ENCODE measurements around the gene RACGAP1.

RACGAP1 gene, protein sequence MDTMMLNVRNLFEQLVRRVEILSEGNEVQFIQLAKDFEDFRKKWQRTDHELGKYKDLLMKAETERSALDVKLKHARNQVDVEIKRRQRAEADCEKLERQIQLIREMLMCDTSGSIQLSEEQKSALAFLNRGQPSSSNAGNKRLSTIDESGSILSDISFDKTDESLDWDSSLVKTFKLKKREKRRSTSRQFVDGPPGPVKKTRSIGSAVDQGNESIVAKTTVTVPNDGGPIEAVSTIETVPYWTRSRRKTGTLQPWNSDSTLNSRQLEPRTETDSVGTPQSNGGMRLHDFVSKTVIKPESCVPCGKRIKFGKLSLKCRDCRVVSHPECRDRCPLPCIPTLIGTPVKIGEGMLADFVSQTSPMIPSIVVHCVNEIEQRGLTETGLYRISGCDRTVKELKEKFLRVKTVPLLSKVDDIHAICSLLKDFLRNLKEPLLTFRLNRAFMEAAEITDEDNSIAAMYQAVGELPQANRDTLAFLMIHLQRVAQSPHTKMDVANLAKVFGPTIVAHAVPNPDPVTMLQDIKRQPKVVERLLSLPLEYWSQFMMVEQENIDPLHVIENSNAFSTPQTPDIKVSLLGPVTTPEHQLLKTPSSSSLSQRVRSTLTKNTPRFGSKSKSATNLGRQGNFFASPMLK

DNA sequence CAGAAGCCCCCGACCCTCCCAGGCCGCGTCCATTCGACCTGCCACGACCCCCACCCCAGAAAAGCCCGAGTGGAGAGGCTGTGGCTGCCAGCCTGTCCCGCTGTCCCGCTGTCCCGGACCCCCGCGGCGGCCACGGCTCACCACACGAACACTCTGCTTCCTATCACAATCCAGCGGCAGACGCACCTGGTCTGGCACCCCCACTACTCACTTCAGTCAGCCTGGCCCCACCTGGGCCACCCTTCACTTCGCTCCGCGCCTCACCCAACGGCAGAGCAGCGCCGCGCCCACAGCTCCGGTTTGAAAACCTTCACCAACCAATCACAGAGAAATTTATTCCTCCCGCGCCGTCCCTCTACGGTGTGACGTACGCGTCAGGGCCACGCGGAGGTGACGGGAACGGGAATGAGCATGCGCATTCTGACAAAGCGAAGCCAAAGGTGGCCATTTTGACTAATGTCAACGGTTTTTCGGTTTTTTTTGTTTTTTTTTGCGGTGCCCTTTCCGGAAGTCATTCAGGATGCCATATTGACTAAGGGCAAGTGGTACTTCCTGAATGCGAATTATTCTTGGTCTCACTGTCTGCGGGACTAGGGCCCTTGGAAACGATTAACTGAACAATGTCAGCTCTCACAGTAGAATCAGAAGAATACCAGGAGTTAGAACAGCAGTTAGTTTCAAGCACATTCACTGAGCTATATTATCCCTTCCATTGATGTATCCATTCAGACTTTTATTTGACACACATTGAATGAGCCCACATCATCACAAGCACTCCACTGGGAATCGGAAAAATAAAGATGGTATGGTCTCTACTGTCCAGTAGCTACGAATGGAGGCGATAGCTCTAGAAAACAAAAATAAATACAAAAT, at the start of gene RACGAP1:
Gene RACGAP1 (minus strand): TSS at position 308 of the 873 bp plus-strand sequence. CDS start 8,779 bp downstream, outside the sequence.
- peak; percentile 97 for DNase-seq

DNA sequence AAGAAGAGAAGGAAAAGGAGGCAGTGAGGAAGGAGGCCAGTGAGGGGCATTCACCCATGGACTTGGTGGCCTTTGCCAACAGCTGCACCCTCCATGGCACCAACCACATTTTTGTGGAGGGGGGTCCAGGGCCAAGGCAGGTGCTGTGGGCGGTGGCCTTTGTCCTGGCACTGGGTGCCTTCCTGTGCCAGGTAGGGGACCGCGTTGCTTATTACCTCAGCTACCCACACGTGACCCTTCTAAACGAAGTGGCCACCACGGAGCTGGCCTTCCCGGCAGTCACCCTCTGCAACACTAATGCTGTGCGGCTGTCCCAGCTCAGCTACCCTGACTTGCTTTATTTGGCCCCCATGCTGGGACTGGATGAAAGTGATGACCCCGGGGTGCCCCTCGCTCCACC, 48.4 kb upstream of the RACGAP1 start:
- no peak for DNase-seq

DNA sequence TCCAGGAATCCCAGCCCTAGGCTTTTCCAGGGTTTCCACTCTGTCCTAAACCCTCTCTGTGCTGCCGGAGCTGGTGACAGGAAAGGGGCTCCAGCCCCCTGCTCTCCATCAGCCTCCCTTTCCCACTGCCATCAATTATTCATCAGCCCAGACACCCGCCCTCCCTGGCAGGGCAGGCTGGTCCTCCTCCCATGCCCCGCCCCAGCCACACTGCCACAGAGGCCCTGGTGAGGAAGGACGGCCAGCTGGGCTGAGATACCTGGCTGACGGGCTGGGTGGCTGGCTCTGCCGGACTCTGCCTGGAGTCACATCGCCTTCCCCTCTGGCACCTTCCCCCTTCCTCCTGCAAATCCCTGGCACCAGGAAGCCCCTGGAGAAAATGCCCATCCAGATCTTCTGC, 47.9 kb upstream of the RACGAP1 start:
- no peak for DNase-seq

DNA sequence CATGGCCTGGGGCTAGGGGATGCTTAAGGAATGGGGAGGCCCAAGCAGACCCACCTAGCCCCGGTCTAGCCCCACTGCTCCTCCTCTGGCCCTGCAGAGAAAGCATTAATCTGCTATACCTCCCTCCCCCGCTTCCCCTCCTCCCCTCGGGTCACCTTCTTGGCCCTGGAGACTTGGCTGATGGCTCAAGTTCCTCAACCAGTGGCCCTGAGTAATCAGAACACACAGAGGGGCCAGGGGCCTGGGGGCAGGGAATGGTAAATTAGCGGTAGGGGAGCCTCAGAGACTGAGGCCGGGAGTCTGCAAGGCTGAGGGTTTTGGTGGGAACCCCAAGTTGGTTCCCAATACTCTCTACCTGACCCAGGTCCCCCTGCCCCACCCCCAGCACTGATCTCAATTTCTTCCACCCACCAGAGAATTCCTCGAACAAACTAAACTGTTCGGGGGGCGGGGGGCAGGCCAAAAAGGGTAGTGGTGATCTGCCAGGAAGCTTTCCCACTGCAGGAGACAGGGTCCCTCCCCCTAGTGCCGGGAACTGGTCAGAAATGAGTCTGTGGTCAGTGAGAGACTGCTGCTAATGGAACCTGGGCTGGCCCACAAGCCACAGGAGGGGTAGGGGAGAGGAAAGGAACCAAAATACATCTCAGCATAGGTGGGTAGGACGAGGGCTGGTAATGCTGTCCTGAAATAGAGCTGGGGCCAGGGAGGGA, 47.1 kb upstream of the RACGAP1 start:
- DNase-seq, result no peak

DNA sequence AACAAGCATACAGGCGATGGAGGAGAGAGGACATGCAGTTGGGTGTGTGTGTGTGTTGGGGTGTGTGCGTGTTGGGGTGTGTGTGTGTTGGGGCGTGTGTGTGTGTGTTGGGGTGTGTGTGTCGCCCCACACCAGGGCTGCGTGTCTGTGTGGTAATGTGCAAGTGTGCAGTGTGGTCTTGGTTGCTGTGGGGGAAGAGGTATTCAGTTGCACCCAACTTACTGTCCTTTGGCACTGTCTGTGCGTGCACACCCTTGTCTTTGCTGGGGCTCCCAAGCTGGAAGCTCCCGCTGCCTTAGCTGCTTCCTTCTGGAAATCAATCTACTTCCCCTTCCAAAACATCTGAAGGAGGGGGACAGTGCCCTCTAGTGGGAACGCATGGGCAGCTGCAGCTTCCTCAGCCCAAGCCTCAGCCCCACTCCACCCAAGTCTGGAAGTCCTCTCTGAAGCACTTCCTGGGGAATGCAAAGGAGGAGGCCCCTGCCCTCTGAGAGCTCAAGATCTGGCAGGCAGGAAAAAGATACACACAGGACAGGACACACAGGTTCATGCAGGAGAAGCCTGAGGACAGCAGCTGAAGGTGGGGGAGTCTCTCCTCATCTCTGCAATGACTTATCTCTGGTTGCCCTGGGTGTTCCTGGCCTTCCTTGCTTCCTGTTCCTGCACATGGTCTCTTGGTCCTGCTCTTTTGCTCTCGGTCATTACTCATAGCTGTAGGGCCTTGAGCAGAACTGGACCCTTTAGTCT, 45.2 kb upstream of the RACGAP1 start:
- peak; percentile 22 for DNase-seq

DNA sequence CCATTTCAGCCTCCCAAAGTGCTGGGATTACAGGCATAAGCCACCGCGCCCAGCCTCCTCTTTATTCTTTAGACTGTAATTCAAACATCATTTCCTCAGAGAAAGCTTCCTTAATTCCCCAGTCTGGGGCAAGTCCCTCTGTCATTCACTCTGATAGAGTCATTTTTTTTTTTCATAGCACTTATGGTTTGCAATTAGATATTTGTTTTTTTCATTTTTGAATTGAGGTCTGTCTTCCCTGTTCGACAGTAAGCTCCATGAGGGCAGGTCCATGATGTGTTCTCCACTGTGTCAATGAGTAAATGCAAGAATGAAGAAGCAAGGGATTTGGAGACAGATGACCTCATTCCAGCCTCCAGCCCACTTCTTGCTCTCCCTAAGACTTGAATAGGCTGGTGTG, 44.2 kb upstream of the RACGAP1 start:
- no peak for DNase-seq

DNA sequence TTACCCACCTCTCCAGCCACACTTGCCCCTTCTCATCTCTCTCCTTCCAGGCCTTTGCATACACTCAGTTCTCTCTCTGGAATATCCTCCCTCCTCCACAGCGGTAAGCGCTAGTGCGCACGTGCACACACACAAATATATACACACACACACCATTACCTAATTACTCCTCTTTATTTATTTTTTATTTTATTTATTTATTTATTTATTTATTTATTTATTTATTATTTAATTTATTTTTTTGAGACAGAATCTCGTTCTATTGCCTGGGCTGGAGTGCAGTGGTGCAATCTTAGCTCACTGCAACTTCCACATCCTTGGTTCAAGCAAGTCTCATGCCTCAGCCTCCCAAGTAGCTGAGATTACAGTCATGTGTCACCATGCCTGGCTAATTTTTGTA, 43.8 kb upstream of the RACGAP1 start:
- no peak for DNase-seq

DNA sequence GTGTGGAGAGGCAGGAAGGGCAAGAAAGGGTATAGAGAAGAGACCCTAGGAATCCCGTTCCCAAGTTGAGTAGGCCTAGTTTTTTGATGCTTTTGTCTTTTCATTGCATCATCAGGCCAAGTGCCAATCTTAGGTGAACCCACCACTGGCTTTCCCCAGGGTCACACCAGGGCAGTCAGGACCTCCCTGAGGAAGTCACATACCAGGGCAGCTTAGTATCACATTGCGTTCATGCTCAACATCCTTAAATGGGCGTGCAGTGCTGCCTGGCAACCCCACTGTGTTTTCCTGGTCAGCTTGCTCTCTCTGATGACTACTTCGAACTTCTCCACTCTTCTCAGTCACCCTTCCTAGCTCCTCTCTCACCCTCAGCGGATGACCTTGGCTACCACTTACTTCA, 41.1 kb upstream of the RACGAP1 start:
- peak; percentile 68 for DNase-seq

DNA sequence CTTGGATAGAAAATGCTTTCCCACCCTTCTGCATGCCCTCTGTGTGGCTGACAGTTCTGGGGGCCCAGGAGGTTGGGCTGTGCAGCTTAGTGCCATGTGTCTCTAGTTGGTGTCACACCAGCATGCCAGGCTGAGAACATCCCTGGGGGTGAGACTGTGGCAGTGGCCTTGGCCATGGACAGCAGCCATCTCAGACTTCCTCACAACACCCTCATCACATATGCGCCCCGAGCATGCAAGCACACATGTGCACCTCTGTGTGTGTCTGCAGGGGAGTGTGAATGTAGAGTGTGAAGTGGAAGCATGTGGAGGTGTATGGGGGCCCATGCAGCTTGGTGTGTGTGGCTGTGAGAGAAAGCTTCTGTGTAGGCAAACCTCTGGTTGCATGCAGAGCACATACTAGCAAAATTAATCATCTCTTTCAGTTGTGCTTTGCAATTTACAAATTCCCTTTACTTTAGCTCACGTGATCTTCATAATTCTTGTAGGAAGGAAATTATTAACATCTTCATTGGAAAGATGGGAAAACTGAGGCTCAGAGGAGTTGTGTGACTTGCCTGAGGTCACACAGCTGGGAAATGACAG, 40.5 kb upstream of the RACGAP1 start:
- DNase-seq, result no peak

DNA sequence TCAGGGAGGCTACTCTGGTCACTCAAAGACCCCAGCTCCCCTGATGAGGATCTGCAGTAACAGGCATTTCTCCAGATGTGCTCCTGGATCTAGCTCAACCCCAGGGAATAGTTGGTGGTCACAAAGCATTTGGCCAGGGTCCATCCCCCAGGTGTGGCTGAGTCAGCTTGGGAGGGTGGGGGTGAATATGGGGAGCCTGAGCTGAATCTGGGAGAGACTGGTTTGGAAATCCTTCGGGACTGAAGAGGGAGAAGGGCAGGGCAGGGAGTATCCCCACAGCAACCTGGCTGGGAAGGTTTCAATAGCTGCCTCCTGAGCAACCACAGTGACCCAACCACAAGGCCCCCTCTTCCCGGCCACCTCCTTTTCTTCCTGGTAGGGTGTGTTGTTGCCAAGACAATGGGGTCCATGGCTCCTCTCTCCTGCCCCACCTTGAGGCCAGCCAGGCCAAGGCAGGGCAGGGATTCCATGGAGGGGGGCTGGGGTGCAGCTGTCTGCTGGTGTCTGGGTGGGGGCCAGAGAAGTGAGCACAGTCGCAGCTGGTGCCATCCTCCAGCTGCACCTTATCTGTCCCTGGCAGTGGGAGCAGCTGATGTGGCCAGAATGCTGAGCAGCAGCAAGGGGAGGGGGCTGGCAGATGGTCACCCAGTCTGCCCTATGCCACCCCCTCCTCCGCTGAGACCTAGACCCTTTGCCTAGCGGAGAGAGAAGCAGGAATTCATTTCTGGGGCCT, 37.6 kb upstream of the RACGAP1 start:
- DNase-seq, result no peak

DNA sequence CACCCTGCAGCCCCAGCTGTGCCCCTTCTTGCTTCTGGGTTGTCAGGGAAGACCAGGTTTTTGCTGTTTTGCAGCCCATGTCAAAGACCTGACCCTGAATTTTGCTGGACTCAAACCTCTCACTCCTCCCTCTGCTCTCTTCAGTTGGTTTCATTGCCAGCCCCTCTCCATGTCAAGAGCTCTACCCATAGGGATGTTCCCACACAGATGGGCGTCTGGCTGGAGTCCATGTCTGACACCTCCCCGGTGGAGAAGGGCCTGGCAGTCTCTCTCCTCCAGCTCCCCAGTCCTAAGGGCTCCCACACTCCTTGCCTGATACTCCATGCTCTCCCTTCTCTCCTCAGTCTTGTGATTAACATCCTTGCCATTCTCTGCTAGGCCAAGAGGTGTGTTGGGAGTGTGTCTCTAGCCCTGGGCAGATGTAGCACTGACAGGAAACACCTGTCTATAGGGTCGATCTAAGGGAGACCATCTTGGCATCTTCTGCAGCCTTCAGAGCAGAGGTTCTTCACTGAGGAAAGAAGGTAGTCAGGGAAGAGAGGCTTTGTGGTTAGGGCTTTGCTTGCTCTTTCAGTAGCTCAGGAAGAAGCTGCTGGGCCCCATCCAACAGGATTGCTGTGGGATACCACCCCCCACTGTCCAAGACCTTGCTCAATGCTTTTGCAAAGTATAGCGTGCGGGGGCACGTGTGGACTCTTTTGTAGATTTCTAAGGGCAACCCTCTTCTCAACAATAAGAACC, 36.8 kb upstream of the RACGAP1 start:
- DNase-seq, result no peak

DNA sequence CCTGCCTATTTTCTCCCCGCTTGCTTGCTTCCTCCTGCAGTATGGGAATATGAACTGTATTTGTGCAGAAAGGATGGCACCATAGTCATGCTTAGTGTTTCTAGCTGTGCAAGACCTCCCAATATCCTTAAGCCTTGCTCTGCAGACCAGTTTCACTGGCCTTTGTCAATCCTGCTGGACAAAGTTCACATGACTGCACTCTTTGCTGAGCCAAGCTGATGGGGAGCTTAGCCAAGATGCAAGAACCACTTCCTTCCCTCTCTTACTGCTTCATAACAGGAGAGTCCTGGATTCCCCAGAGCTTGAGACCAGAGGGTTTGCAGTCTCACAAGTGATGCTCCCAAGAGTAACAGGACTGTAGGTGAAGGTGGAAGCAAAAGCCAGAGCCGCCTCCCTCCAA, 35.9 kb upstream of the RACGAP1 start:
- no peak for DNase-seq

DNA sequence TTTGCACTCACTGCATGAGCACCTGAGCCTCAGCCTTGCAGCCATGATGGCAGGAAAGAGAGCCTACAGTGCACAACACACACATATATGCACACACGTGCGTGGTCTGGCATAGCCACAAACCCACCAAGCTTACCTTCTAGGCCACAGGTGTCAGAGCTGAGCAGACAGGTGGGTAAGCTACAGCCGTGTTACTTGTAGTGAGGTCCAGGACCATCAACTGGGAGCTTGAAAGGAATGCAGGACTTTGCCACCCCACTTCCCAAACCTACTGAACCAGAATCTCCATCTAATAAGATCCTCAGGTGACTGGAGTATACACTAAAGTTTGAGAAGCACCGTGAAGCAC, 34.8 kb upstream of the RACGAP1 start:
- no peak for DNase-seq

DNA sequence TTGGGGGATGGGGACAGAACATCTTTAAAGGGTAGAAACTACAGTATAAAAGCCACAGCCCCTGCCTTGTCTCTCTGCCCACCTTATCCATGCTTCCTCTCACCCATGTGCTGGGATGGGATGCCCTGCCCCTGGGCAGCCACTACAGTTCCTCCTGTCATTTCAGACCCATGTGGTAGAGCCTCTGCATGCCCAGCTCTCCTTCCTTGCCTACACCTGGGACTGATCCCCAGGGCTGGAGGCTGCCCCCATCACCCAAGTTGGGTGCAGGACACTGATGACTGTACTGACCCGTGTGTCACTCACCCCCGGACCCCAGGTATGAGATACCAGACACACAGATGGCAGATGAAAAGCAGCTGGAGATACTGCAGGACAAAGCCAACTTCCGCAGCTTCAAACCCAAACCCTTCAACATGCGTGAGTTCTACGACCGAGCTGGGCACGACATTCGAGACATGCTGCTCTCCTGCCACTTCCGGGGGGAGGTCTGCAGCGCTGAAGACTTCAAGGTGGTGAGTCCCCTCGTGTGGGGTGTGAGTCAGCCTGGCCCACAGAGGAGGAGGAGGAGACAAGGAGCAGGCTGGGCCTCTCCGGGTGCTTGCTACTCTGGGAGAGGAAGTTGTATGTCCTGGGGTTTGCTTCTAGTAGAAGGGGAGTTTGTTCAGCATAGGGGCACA, 34.3 kb upstream of the RACGAP1 start:
- DNase-seq, result no peak

DNA sequence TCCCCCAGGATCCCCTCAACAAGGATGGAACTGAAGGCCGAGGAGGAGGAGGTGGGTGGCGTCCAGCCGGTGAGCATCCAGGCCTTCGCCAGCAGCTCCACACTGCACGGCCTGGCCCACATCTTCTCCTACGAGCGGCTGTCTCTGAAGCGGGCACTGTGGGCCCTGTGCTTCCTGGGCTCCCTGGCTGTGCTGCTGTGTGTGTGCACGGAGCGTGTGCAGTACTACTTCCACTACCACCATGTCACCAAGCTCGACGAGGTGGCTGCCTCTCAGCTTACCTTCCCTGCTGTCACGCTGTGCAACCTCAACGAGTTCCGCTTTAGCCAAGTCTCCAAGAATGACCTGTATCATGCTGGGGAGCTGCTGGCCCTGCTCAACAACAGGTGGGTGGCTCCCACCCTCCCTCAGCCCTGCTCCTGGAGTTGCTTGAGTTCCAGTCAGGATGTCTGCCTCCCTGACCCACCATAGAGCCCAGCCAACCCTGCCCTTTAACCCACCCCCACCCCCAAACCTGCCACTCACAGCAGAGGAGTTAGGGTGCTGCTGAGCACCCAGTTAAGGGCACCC, 33.5 kb upstream of the RACGAP1 start:
- no peak for DNase-seq

DNA sequence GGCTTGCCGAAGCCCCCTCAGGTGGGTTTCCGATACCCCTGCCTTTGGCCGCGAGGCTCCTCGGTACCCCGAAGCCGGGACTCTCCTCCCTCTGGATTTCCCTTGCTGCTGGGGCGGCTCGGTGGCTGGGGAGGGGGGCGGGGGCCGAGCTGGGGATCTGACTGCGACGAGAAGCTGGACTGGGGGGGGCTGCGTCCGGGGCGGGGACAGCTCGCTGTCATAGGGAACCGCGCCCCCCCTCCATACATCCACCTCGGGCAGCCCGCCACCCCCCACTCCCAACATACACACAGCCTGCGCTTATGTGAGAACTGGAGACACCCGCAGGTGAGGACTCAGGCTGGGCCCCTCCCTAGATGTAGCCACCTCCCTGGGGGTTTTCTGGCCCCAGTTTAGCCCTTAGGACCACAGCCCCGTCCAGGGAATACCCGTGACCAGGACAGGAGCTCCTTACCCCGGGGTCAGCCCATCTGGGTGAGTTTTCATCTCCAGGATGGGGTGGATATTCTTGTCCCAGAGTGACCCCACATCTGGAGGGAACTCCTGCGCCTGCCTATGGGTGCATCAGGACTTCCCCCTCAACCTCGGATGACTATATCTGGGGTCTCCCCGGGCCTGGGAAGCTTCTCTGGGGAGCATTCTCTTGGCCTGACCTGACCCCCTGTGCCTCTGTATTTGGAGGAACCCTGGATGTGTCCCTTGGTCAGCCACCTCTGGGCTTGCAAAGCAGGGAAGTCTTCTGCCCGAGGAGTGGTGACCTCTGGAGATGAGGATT, 32.8 kb upstream of the RACGAP1 start:
- DNase-seq, result no peak

DNA sequence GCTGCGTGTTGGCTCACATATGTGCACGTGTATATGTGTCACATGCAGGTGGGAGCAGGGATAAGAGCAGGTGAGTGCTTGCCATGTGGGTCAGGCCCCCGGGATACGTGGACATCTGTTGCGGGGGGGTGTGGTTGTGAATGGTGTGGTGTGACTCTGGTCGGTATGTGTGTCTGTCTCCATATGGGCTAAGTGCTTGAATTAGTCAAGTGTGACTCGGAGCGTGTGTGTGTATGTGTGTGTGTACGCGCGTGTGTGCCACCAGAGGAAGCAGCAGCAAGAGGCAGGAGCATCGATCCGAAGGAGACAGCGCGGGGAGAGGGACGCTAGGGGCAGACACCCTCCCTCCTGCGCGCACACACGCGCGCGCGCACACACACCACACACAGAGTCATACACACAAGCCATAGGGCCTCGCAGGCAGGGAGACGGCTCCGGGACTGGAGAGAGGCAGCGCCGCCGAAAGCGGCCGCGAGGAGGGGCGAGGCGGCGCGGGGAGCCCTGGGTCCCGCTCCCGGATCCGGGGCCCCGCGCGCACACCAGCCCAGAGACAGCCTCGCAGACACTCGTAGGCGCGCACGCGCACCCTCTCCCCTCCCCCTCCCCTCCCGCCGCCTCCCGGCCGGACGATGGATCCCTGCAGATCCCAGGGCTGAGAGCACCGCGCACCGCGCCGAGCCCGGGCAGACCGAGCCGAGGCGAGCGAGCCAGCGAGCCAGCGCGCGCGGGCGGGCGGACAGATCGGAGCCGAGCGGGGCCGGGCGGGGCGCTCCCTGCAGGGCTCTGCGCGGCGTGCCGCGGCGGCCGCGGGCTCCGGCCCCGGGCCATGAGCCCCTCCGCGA, 31.9 kb upstream of the RACGAP1 start, which contains the start of gene ASIC1:
Gene ASIC1 (plus strand): TSS at position 597 of the 842 bp plus-strand sequence. CDS start 1,171 bp downstream, outside the sequence.
- peak; percentile 18 for DNase-seq

DNA sequence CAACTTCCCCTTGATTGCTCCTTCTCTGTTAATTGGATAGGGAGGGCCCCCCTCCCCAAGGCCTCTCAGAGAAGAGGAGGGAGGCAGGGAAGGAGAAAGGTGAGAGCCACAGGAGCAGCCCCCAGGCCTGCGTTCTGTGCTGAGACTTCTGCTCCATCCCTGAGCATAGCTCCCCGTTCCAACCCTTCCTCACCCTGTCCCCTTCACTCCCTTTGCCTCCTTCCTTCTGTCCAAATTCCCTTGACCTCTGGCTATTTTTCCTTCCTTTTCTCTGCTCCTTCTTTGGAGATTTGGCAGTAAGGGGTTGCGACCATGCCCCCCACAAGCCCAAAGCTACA, 31.3 kb upstream of the RACGAP1 start:
- DNase-seq, result no peak

Measured in kidney glomerular epithelial cell (primary cell).